ENCODE data around the gene IVNS1ABP. TPM values are rescaled to one million over a fixed set of nuclear protein-coding genes. Genes with fewer than 3 reads are reported as not detected.

Gene IVNS1ABP
- total RNA-seq, 4 donors from 2014 or later = 50.5 to 174 (median 133) TPM

GRCh38 chr1:185348296-185348695 lies 31.3 kb upstream of the IVNS1ABP start:
- H3K9me3 ChIP-seq = no peaks in the 10 kb centered on the region
- H3K27me3 ChIP-seq = no peaks in the 10 kb centered on the region
- no peak for TF ChIP-seq EP300 (IDR thresholded peaks at IDR 0.05; ENCODE audit: low read depth)
- TF ChIP-seq CTCF (IDR thresholded peaks at IDR 0.05) = no peak
- no peak for TF ChIP-seq POLR2A (IDR thresholded peaks at IDR 0.05)
- no peak for TF ChIP-seq POLR2AphosphoS5 (IDR thresholded peaks at IDR 0.05)
- intact Hi-C loops (cut with DNase I; ENCODE audit: low total_unique reads) (no loop called here), in situ Hi-C loops (cut with MboI; ENCODE audit: low pct_ligation_motif_present in 1 of 4, low pct_unique_long_range_greater_than_20kb in 1 of 4, low sequenced_read_pairs in 3 of 4) (no loop called here)
- H3K4me3 ChIP-seq = no peak overlapping the region
- WGBS, 2 donors (ENCODE audit: low coverage in 1 of 2) = 96 to 100% methylated on average over 1 of the region's 1 CpG
- H3K27ac ChIP-seq = no peak overlapping the region
- peaks cover 0 to 5% (median 2%) of the 10 kb centered on the region in 4 donors for H3K4me1 ChIP-seq
- DNase-seq = no peak
- no peaks in the 10 kb centered on the region for H3K36me3 ChIP-seq

DNA sequence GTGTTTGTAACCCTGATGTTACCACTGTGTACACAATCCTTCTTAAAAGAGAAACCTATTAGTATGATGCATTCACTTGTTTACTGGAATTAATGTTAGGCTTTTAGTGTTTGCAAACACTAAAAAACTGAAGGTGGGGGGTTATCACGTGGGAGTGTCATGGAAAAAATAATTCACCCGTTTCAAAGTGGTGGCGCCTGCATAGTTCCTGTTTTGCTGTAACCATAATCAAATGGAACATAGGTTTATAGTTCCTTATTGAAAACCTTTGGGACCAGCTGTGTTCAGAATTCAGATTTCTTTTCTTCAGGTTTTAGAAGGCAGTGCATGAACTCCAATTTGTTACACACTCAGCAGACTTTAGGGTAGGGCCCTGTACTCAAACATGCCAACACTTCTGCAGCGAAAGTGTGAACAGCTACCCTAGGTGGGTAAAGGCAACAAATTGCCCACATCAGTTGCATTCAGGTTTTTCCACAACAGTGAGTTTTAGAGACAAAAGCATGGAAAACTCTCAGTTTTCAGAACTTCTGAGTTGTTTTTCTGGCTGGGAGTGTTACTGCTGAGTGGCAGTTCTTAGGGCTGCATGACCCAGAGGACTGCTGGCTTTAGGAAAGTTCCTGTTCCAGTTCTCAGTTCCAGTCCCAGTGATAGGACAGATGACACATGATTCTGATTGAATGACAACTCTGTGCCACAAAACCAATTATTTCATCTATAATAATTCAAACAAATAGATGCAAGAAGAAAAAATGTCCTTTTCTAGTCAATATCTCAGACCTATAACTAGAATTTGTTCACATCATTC lies 29.1 kb upstream of the IVNS1ABP start:
- no peaks in the 10 kb centered on the region for H3K9me3 ChIP-seq
- no peaks in the 10 kb centered on the region for H3K36me3 ChIP-seq
- H3K27ac ChIP-seq = peak overlapping the region in 2 of 4 donors; percentile 38 to 44
- WGBS, 2 donors (ENCODE audit: low coverage in 1 of 2) = 57 to 61% methylated on average over 4 of the region's 4 CpGs
- TF ChIP-seq CTCF (IDR thresholded peaks at IDR 0.05) = no peak
- TF ChIP-seq EP300 (IDR thresholded peaks at IDR 0.05; ENCODE audit: low read depth) = no peak
- no peak for TF ChIP-seq POLR2AphosphoS5 (IDR thresholded peaks at IDR 0.05)
- no peak for TF ChIP-seq POLR2A (IDR thresholded peaks at IDR 0.05)
- DNase-seq = no peak
- H3K4me1 ChIP-seq = peaks cover 0 to 5% (median 2%) of the 10 kb centered on the region in 4 donors
- intact Hi-C loops (cut with DNase I; ENCODE audit: low total_unique reads) (no loop called here), in situ Hi-C loops (cut with MboI; ENCODE audit: low pct_ligation_motif_present in 1 of 4, low pct_unique_long_range_greater_than_20kb in 1 of 4, low sequenced_read_pairs in 3 of 4) (no loop called here)
- no peak overlapping the region for H3K4me3 ChIP-seq
- H3K27me3 ChIP-seq = no peaks in the 10 kb centered on the region

GRCh38 chr1:185343306-185343705 lies 26.3 kb upstream of the IVNS1ABP start:
- Histone ChIP-seq H3K27ac (no peak overlapping the region), H3K36me3 (no peaks in the 10 kb centered on the region), H3K4me1 (peaks cover 0 to 11% (median 0%) of the 10 kb centered on the region in 4 donors), H3K4me3 (no peak overlapping the region), H3K27me3 (no peaks in the 10 kb centered on the region), H3K9me3 (no peaks in the 10 kb centered on the region)
- in situ Hi-C loops (cut with MboI; ENCODE audit: low pct_ligation_motif_present in 1 of 4, low pct_unique_long_range_greater_than_20kb in 1 of 4, low sequenced_read_pairs in 3 of 4) (no loop called here), intact Hi-C loops (cut with DNase I; ENCODE audit: low total_unique reads) (no loop called here)
- TF ChIP-seq CTCF (IDR thresholded peaks at IDR 0.05) = no peak
- no peak for TF ChIP-seq POLR2AphosphoS5 (IDR thresholded peaks at IDR 0.05)
- no peak for TF ChIP-seq POLR2A (IDR thresholded peaks at IDR 0.05)
- TF ChIP-seq EP300 (IDR thresholded peaks at IDR 0.05; ENCODE audit: low read depth) = no peak
- 83 to 94% methylated on average over 4 to 5 of the region's 5 CpGs for WGBS, 2 donors (ENCODE audit: low coverage in 1 of 2)
- DNase-seq = no peak

GRCh38 chr1:185342672-185343259 lies 25.7 kb upstream of the IVNS1ABP start:
- no peaks in the 10 kb centered on the region for H3K27me3 ChIP-seq
- H3K27ac ChIP-seq = no peak overlapping the region
- DNase-seq = no peak
- H3K36me3 ChIP-seq = no peaks in the 10 kb centered on the region
- in situ Hi-C loops (cut with MboI; ENCODE audit: low pct_ligation_motif_present in 1 of 4, low pct_unique_long_range_greater_than_20kb in 1 of 4, low sequenced_read_pairs in 3 of 4) = no loop called here
- WGBS, 2 donors (ENCODE audit: low coverage in 1 of 2) = 76 to 90% methylated on average over 3 of the region's 3 CpGs
- peaks cover 0 to 11% (median 0%) of the 10 kb centered on the region in 4 donors for H3K4me1 ChIP-seq
- H3K9me3 ChIP-seq = no peaks in the 10 kb centered on the region
- no peak overlapping the region for H3K4me3 ChIP-seq
- intact Hi-C loops (cut with DNase I; ENCODE audit: low total_unique reads) = no loop called here
- TF ChIP-seq POLR2AphosphoS5 (IDR thresholded peaks at IDR 0.05) (no peak), EP300 (IDR thresholded peaks at IDR 0.05; ENCODE audit: low read depth) (no peak), POLR2A (IDR thresholded peaks at IDR 0.05) (no peak), CTCF (IDR thresholded peaks at IDR 0.05) (no peak)
